ENCODE data around the gene RBMS1. TPM values are rescaled to one million over a fixed set of nuclear protein-coding genes. Genes with fewer than 3 reads are reported as not detected.
A peak's percentile ranks its signal among the peaks of the same experiment; 100 is the strongest.

Gene RBMS1
- total and polyA plus RNA-seq, 2 of the 13 experiments (the other 11 are each of a cell fraction or from before 2014, with no cell fraction given), result 55.5 to 110 TPM

DNA sequence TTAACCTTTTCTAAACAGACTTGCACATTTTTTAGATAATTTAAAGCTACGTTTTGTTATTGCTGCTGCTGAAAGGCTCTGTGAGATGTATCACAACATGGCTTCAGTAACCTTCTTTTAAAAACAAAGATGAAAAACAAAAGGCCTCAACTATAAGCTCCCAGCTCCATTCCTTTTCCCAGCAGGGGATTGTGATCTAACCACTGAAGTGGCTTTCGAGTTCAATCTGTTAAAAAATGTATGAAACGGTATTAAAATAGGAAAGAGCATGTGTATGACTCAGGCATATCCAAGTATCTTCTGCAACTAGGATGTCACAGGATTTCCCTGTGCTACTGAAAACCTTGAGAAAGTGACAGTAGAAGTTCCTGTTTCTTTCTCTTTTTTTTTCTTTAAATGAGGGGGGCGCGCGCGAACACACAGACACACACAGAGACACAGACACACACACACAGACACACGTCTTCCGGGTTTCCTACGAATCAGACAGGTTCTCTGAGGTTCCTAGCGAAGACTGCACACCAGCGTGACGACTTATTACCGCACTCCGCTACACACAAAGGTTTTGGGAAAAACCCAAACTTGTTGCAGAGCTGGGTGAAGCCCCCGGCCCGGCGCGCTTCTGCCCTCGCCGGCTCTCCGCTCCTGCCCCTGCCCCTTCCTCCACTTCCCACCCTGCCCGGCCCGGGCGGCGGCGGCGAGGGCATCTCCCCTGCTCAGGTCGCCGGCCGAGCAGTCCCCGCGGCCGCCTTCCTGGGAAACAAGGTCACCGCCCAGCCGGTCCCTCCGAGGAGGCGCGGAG is 86.8 kb downstream of the RBMS1 start (continued):
- no peak for TF ChIP-seq ZNF562 (CRISPR knock-in tag; IDR thresholded peaks at IDR 0.05; ENCODE audit: borderline replicate concordance)
- no peak for TF ChIP-seq ZFP82 (CRISPR knock-in tag; IDR thresholded peaks at IDR 0.05; ENCODE audit: borderline replicate concordance)
- TF ChIP-seq NCOA2 (CRISPR knock-in tag; IDR thresholded peaks at IDR 0.05), result 0 out of 2 replicates have a peak, but pooled peaks have one; percentile 9
- TF ChIP-seq, protein P1, sequence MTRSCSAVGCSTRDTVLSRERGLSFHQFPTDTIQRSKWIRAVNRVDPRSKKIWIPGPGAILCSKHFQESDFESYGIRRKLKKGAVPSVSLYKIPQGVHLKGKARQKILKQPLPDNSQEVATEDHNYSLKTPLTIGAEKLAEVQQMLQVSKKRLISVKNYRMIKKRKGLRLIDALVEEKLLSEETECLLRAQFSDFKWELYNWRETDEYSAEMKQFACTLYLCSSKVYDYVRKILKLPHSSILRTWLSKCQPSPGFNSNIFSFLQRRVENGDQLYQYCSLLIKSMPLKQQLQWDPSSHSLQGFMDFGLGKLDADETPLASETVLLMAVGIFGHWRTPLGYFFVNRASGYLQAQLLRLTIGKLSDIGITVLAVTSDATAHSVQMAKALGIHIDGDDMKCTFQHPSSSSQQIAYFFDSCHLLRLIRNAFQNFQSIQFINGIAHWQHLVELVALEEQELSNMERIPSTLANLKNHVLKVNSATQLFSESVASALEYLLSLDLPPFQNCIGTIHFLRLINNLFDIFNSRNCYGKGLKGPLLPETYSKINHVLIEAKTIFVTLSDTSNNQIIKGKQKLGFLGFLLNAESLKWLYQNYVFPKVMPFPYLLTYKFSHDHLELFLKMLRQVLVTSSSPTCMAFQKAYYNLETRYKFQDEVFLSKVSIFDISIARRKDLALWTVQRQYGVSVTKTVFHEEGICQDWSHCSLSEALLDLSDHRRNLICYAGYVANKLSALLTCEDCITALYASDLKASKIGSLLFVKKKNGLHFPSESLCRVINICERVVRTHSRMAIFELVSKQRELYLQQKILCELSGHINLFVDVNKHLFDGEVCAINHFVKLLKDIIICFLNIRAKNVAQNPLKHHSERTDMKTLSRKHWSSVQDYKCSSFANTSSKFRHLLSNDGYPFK (CRISPR knock-in tag; IDR thresholded peaks at IDR 0.05; ENCODE audit: borderline replicate concordance), result no peak
- no peak for TF ChIP-seq SPEN (CRISPR knock-in tag; IDR thresholded peaks at IDR 0.05; ENCODE audit: low read depth)
- TF ChIP-seq, protein P2, sequence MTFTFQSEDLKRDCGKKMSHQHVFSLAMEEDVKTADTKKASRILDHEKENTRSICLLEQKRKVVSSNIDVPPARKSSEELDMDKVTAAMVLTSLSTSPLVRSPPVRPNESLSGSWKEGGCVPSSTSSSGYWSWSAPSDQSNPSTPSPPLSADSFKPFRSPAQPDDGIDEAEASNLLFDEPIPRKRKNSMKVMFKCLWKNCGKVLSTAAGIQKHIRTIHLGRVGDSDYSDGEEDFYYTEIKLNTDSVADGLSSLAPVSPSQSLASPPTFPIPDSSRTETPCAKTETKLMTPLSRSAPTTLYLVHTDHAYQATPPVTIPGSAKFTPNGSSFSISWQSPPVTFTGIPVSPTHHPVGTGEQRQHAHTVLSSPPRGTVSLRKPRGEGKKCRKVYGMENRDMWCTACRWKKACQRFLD (CRISPR knock-in tag; IDR thresholded peaks at IDR 0.05; ENCODE audit: borderline replicate concordance), result peak; percentile 86; the same call in 1 of the 2 replicates
- TF ChIP-seq ZNF136 (CRISPR knock-in tag; IDR thresholded peaks at IDR 0.05; ENCODE audit: low read depth), result no peak
- TF ChIP-seq, protein P3, sequence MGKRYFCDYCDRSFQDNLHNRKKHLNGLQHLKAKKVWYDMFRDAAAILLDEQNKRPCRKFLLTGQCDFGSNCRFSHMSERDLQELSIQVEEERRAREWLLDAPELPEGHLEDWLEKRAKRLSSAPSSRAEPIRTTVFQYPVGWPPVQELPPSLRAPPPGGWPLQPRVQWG (CRISPR knock-in tag; IDR thresholded peaks at IDR 0.05; ENCODE audit: borderline replicate concordance, low read depth), result no peak
- TF ChIP-seq, protein P4, sequence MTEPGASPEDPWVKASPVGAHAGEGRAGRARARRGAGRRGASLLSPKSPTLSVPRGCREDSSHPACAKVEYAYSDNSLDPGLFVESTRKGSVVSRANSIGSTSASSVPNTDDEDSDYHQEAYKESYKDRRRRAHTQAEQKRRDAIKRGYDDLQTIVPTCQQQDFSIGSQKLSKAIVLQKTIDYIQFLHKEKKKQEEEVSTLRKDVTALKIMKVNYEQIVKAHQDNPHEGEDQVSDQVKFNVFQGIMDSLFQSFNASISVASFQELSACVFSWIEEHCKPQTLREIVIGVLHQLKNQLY (CRISPR knock-in tag; IDR thresholded peaks at IDR 0.05), result no peak
- TF ChIP-seq NFYC (CRISPR knock-in tag; IDR thresholded peaks at IDR 0.05), result no peak
- TF ChIP-seq, protein P5, sequence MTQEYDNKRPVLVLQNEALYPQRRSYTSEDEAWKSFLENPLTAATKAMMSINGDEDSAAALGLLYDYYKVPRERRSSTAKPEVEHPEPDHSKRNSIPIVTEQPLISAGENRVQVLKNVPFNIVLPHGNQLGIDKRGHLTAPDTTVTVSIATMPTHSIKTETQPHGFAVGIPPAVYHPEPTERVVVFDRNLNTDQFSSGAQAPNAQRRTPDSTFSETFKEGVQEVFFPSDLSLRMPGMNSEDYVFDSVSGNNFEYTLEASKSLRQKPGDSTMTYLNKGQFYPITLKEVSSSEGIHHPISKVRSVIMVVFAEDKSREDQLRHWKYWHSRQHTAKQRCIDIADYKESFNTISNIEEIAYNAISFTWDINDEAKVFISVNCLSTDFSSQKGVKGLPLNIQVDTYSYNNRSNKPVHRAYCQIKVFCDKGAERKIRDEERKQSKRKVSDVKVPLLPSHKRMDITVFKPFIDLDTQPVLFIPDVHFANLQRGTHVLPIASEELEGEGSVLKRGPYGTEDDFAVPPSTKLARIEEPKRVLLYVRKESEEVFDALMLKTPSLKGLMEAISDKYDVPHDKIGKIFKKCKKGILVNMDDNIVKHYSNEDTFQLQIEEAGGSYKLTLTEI (CRISPR knock-in tag; conservative IDR thresholded peaks at IDR 0.05), result no peak
- TF ChIP-seq, protein P6, sequence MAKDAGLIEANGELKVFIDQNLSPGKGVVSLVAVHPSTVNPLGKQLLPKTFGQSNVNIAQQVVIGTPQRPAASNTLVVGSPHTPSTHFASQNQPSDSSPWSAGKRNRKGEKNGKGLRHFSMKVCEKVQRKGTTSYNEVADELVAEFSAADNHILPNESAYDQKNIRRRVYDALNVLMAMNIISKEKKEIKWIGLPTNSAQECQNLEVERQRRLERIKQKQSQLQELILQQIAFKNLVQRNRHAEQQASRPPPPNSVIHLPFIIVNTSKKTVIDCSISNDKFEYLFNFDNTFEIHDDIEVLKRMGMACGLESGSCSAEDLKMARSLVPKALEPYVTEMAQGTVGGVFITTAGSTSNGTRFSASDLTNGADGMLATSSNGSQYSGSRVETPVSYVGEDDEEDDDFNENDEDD (CRISPR knock-in tag; IDR thresholded peaks at IDR 0.05; ENCODE audit: borderline replicate concordance), result no peak
- TF ChIP-seq, protein P7, sequence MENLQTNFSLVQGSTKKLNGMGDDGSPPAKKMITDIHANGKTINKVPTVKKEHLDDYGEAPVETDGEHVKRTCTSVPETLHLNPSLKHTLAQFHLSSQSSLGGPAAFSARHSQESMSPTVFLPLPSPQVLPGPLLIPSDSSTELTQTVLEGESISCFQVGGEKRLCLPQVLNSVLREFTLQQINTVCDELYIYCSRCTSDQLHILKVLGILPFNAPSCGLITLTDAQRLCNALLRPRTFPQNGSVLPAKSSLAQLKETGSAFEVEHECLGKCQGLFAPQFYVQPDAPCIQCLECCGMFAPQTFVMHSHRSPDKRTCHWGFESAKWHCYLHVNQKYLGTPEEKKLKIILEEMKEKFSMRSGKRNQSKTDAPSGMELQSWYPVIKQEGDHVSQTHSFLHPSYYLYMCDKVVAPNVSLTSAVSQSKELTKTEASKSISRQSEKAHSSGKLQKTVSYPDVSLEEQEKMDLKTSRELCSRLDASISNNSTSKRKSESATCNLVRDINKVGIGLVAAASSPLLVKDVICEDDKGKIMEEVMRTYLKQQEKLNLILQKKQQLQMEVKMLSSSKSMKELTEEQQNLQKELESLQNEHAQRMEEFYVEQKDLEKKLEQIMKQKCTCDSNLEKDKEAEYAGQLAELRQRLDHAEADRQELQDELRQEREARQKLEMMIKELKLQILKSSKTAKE (CRISPR knock-in tag; IDR thresholded peaks at IDR 0.05; ENCODE audit: borderline replicate concordance), result peak; percentile 54
- no peak for TF ChIP-seq IKZF1 (IDR thresholded peaks at IDR 0.05)
- no peak for TF ChIP-seq CBX5 (CRISPR knock-in tag; IDR thresholded peaks at IDR 0.05; ENCODE audit: borderline replicate concordance)

Measured in HepG2 (cell line).